Epithelial cell of proximal tubule (primary cell): ENCODE data around the gene ASTN2. TPM values are rescaled to one million over a fixed set of nuclear protein-coding genes. Genes with fewer than 3 reads are reported as not detected.

Experiments used
- DNase-seq: peaks from one replicate; pipeline ENCODE4 v3.0.0-alpha.2; 2011; ENCODE audit warnings: low read depth
- H3K4me3 ChIP-seq: 2 replicates; pipeline ENCODE4 v1.5.1; 2011; ENCODE audit warnings: low read depth, mild to moderate bottlenecking, low read length
- CTCF ChIP-seq: conservative IDR thresholded peaks from 2 replicates; pipeline ENCODE4 v1.5.1; 2012; ENCODE audit warnings: low read depth, mild to moderate bottlenecking, low read length
- total RNA-seq: library from RNA; depleted of rRNA; stranded (reverse); fragments of >200 nt; gene quantifications from 2 replicates; pipeline ENCODE4 v1.2.3, GENCODE V29; 2015

The ASTN2 gene
- total RNA-seq, 1 donor from 2014 or later, result 4.4 TPM

- no peak for DNase-seq
- TF ChIP-seq CTCF, result no peak
- no peak overlapping the region for H3K4me3 ChIP-seq
These were observed 961.1 kb downstream of the ASTN2 start for GRCh38 chr9:116453785-116454184.

DNA sequence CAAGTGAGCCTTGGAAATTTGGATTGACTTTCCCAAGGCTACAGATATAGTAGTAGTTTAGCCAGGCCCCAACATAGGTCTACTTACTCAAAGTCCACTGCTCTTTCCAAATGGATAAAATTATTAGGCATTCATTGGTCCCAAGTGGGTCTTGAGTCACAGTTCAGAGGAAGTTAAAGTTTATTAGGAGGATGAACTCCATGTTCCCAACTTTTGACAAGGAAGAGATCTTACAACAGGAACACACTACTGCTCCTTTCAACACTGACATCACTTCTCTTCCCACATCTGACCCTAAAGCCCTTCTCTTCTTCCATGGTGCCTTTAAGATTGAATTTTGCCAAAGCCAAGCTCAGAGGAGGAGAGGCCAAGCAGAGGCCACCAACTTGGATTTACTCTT lies 962.2 kb downstream of the ASTN2 start:
- TF ChIP-seq CTCF, result no peak
- no peak overlapping the region for H3K4me3 ChIP-seq
- DNase-seq, result no peak

GRCh38 chr9:116452227-116452626 lies 962.6 kb downstream of the ASTN2 start:
- TF ChIP-seq CTCF, result no peak
- H3K4me3 ChIP-seq, result no peak overlapping the region
- no peak for DNase-seq

GRCh38 chr9:116451500-116452115 lies 963.2 kb downstream of the ASTN2 start:
- DNase-seq, result no peak
- H3K4me3 ChIP-seq, result no peak overlapping the region
- TF ChIP-seq CTCF, result no peak

GRCh38 chr9:116450378-116451139 lies 964.3 kb downstream of the ASTN2 start:
- peak; percentile 91 for DNase-seq
- no peak for TF ChIP-seq CTCF
- no peak overlapping the region for H3K4me3 ChIP-seq

DNA sequence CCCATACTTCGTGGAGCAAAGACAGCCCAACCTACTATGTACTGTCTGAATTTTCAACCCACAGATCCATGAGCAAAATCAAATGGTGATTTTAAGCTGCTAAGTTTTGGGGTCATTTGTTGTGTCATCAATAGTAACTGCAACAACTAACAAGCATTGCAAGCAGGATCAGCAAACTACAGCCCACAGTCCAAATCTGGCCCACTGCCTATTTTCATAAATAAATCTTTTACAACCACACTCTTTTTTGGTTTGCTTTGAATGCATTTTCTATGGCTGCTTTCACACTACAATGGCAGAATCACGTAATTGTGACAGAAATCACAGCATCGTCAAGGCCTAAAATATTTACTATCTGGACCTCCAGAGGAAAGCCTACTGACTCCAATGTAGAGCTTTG lies 964.9 kb downstream of the ASTN2 start:
- H3K4me3 ChIP-seq, result no peak overlapping the region
- no peak for DNase-seq
- TF ChIP-seq CTCF, result no peak

DNA sequence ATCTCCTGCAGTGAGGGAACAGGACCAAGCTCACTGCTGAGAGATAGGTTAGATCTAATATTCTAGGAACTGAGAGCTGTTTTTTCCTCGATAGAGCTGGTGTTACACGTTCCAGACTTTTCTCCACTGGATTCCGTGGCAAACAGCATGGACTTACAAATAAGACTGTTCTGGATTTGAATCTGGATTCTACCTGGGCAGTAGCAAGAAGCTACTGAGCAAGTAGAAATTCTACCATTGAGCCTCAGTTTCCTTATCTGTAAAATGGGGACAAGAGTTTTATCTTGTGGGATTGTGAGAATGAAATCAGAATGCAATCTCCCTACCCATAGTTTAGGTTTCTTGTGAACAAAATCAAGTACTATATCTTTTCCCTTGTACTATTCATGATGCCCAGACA lies 966.4 kb downstream of the ASTN2 start:
- no peak for DNase-seq
- TF ChIP-seq CTCF, result no peak
- H3K4me3 ChIP-seq, result no peak overlapping the region
